Pulmonary artery endothelial cell (primary cell): ENCODE results near the gene SHMT1. TPM values are rescaled to one million over a fixed set of nuclear protein-coding genes. Genes with fewer than 3 reads are reported as not detected.

Experiments
- DNase-seq: peaks from one replicate; pipeline ENCODE4 v3.0.0-alpha.2; 2011; ENCODE audit warnings: low read depth, low spot score
- total RNA-seq: library from RNA; depleted of rRNA; stranded (reverse); fragments of >200 nt; gene quantifications from 2 replicates; pipeline ENCODE4 v1.2.3, GENCODE V29; 2014

The SHMT1 gene
- total RNA-seq, 1 donor from 2014 or later, result 15.4 TPM

DNA sequence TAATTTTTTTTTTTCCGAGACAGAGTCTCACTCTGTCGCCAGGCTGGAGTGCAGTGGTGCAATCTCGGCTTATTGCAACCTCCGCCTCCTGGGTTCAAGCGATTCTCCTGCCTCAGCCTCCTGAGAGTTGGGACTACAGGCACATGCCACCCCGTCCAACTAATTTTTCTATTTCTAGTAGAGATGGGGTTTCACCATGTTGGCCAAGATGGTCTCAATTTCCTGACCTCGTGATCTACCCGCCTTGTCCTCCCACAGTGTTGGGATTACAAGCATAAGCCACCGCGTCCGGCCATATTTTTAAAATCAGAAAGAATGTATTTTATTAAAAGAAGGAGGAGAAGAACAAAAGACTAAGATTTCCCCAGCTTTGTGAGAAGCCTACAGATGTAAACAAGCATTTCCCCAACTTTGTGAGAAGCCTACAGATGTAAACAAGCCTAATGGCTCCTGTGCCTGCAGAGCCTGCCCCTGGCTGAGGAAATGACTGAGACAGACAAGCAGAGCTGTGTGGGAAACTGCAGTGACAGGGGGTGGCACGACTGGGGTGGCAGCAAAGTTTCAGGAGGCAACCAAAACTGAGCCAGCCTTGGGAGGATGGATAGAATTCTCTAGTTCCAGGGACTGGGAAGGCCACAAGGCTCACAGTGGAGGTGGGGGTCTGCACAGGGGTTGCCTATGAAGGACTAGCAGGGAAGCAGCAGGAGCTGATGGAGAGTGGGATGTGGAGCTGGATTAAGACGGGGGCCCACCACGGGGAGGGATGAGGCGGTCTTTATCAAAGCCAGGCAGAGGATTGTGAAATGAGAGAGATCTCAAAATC is 71.4 kb downstream of the SHMT1 start:
- no peak for DNase-seq

- no peak for DNase-seq
Observed at GRCh38 chr17:18285296-18285695, 78.1 kb downstream of the SHMT1 start.

GRCh38 chr17:18281788-18282187 is 81.6 kb downstream of the SHMT1 start:
- no peak for DNase-seq

DNA sequence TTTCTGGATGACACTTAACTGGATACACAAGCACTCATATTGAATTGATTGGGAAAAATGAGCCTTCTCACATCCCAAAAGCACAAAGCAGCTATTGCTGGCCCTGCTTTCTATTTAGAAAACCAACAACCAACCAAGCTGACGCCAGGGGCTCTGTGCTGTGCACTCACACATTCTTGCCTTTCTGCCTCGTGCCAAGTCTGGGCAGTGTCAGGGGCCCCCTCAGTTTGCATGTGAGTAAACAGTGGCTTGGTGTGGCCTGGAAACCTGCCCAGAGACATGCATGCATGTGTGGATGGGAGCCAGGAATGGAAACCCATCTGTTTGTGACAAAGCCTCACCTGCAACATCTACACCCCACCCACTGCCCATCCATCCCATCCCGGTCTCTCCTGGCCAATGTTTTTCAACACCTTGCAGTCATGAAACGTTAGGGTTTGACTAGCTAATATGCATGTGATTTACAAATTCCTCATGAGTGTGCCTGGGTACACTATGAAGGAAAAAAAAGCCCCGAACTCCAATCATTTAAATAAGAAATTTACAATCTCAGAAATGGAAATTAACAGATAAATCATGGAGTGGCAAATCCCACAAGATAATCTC is 82.5 kb downstream of the SHMT1 start:
- no peak for DNase-seq

- no peak for DNase-seq
Observed at GRCh38 chr17:18280249-18280648, 83.1 kb downstream of the SHMT1 start.

DNA sequence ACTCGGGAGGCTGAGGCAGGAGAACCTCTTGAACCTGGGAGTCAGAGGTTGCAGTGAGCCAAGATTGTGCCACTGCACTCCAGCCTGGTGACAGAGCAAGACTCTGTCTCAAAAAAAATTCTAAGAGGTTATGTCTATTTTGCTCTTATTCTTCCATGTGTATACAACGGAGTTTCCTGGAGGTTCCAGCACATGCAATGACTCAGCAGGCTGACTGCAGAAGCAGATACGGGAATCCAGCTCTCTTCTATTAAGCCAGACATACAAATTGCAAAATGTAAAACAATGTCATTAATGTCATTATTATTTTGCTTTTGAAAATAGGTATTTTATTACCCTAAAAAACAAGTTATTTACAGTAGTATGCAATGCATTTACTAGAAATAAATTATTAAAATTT is 84.5 kb downstream of the SHMT1 start:
- no peak for DNase-seq

Other genes with a start within 250 kb of the SHMT1 start
- 97.3 and 132 TPM in 2 replicates for gene ALKBH5, start 179.7 kb downstream of the SHMT1 start, total RNA-seq
- 35.4 and 36.4 TPM in 2 replicates for gene LLGL1, start 137.9 kb downstream of the SHMT1 start, total RNA-seq
- gene FLII, start 104.8 kb downstream of the SHMT1 start, total RNA-seq, result 515 and 631 TPM in 2 replicates
- 10.6 and 16.7 TPM in 2 replicates for gene MIEF2, start 102.9 kb downstream of the SHMT1 start, total RNA-seq
- gene TOP3A, start 48.6 kb downstream of the SHMT1 start, total RNA-seq, result 21.6 and 26.6 TPM in 2 replicates
- gene SMCR8, start 48.3 kb downstream of the SHMT1 start, total RNA-seq, result 17.8 and 20.0 TPM in 2 replicates
- gene EVPLL, start 14.2 kb upstream of the SHMT1 start, total RNA-seq, result not detected in 2 replicates
- gene LGALS9C, start 113.2 kb upstream of the SHMT1 start, total RNA-seq, result not detected in 2 replicates